Activated CD4-positive, alpha-beta T cell treated with anti-CD3 and anti-CD28 coated beads, Interleukin-2, Interleukin-6, amounts not matched to agents 100 ng/mL and 50 ng/mL, durations not matched to agents 16 hours and 8 hours (primary cell): Measurements from ENCODE around the gene CDKAL1.
"Not testable (repeated sequence)": the region's sequence is repeated elsewhere in the genome, so short reads cannot be mapped to it uniquely, and the experiment has no call there.

Experiments
- DNase-seq: peaks from one replicate; pipeline ENCODE4 v3.0.0-alpha.2; 2020

CDKAL1 gene

DNA sequence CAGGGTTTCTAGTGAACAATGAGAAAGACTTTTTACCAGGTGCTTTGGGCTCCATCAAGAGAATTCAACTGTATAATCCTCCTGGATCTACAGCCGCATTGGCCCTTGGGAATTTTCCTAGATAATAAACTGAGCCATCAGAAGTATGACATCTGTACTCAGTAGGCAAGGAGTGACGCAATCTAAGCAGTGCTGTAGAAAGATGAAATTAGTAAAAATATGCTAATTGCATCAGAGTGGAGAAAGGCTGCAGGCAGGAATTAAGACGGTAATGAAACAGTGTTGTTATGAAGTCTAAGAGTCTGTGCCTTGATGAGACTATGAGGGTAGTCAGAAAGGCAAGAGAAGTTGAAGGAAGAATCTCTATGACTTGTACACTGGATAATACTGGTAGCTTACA is 551.4 kb downstream of the CDKAL1 start:
- no peak for DNase-seq

GRCh38 chr6:21087188-21087587 is 552.9 kb downstream of the CDKAL1 start:
- no peak for DNase-seq

DNA sequence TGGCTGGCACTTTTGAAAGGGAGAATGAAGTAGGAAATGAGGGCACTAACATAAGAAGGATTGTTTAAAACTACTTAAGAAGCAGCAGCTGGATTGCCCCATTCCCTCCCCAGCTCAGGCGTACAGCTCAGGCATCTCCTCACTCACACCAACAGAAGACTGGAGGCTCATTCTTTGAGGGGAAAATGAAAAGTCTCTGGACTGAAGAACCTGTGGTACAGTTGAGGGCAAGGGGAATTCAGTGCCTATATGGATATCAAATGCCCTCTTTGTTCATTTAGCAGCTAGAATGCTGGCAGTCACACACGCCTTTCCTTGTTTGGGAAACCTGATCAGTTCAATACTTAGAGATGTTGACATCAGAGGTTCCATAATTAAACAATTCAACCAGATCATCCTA is 557.2 kb downstream of the CDKAL1 start:
- no peak for DNase-seq

GRCh38 chr6:21092231-21092772 is 558.0 kb downstream of the CDKAL1 start:
- not testable (repeated sequence) for DNase-seq

- DNase-seq, result no peak
These were observed 561.2 kb downstream of the CDKAL1 start for GRCh38 chr6:21095462-21095861.

GRCh38 chr6:21098134-21098533 is 563.9 kb downstream of the CDKAL1 start:
- DNase-seq, result no peak

- no peak for DNase-seq
These were observed 564.5 kb downstream of the CDKAL1 start for GRCh38 chr6:21098744-21099143.

DNA sequence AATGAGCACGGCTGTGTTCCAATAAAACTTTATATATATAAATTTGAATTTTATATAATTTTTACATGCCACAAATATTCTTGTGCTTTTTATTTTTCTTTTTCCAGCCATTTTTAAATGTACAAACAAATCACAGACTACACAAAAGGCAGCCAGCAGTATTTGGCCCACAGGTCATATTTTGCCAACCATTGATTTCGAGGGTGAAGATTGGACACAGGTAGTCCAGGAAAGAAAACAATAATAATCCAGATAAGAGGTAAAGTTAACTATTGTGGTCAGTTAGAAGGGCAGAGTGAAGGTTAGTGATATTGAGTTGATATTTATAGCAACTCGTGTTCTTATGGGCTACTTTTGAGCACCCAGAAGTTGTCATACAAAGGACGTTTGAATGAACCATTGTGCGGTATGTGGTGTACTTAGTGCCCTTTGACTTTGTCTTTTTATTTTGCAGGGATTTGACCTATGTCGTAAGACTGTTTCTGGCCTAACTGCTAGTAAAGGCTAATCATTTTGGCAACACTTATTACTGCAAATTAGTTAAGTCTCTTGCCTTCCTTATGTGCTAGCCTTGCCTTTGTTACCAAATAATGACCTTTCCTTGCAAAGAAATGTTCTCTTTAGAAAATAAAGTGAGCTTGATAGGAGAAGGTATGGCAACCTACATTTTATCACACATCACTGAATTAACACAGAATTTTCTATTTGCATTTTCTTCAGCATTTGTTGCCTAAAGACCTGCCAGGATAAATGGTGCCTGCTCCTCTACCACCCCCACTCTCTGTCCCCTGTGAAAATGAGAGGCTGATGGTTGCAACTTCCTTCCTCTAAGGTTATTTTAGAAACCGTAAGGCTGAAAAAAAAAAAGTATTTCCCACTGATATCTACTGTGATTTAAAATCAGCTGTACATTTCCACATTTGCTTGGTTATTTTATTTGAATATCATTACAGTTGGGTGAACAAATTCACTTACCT is 565.4 kb downstream of the CDKAL1 start:
- DNase-seq, result no peak

DNA sequence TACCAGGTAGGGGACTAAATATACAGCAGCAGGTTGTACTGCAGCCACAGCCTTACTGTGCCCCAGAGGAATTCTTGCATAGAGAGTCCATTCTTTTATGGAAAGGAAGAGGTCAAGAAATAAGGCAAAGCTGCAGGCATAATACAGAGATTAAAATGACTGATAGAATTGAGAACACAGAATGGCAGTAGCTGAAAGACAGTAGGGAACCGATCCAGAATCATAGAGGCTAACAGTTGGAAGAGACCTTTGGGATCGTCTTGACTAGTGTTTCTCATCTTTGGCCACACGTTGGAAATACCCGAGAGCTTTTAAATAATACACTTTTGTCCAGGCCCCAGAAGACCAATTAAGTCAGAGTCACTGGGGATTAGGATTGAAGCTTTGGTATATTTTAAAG is 566.7 kb downstream of the CDKAL1 start:
- DNase-seq, result no peak

DNA sequence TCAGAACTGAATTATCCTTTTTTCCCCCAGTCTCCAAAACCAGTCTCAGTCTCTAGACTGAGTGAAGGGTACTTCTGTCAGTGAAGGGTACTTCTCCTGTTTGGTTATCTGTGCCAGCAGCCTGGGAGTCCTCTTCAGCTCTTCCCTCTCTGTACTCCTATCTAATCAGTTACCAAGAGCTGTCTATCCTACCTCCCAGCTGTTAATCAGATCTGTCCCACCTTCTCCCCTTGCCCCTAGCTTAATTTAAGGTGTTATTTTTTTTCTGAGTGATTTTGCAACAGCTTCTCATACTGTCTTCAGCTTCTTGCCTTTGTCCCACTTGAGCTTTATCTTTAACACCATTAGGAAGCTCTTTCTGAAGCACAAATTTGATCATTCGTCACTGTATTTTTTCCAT is 567.4 kb downstream of the CDKAL1 start:
- no peak for DNase-seq

DNA sequence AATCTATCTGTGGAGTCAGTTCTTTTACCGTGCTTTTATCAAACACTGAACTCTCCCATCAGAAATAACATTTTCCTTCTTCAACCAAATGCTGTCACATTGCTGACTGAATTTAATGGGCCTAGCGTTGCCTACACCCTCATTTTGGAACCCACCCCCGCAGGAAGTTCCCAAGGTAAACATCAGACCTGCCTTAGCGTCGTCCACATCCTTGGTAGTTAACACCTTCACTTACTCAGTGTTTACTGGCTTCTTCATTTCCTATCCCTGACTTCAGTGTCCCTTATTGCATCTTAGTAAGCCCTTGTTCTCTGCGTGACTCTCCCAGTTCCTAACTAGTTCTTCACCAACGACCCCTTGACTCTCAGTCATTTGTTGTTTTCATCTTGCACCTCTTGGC is 567.9 kb downstream of the CDKAL1 start:
- DNase-seq, result no peak

- DNase-seq, result no peak
These were observed 568.4 kb downstream of the CDKAL1 start for GRCh38 chr6:21102624-21103023.

GRCh38 chr6:21103626-21104224 is 569.5 kb downstream of the CDKAL1 start:
- no peak for DNase-seq

DNA sequence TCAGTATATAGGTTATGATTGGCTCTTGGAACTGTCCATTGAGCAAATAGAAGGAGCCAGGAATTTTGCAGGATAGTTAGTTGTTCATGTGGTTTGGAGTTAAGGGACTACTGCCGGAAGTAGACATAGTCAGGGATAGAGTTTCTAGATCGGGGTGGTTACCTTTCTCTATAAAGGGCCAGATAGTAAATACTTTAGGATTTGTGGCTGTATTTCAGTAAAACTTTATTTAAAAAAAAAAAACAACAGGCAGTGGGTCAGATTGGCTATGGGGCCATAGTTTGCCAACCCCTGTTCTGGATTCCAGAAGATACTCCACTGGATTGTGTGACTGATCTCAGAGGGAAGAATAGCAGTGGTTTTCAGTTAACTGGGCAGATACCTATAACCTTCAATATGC is 570.0 kb downstream of the CDKAL1 start:
- no peak for DNase-seq

DNA sequence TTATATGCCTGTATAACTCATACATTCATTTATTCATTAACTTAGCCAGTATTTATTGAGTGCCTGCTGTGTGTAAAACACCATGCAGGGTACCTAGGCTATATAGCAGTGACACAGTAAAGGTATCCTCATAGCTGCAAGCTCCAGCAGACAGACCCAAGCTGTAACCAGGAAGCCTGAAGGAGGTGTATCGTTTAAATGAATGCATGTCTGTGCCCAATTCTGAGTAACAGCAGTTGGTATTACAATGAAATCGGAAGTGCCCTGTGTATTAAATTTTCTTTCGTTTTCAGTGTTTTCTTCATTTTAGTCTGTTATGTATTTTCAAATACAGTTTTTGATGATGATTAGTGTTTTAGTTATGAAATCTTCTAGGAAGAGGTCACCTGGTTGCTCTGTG is 573.5 kb downstream of the CDKAL1 start:
- DNase-seq, result peak; percentile 39

GRCh38 chr6:21109391-21110178 is 575.3 kb downstream of the CDKAL1 start:
- no peak for DNase-seq

GRCh38 chr6:21110684-21111083 is 576.4 kb downstream of the CDKAL1 start:
- no peak for DNase-seq

DNA sequence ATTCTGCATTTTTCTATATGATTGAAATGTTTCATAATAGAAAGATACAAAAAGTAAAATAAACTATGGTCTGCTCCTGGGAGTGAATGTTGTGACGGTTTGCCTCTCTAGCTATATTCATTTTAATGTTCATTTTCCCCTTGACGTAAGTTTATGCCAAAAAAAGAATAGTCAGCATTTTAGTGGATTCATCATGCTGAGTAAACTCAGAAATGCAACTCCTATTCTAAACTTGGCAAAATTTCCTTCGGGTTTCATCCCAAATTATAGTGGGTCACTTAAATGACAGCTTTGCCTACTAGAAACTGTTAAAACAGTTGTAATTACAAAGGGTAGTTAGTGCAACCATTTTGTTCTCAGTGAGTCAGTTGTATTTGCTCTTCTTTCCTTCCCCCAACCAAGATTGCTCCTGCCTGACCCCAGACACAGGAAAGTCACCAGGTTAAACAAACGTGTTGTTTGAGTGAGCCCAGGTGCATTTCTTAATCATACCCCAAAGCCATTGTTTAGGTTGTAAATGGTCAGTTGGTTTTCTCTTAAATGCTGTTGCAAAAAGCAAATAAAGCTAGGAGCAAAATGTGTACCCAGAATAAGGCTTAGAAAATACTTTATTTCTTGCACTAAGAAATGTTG is 577.0 kb downstream of the CDKAL1 start:
- DNase-seq, result no peak

GRCh38 chr6:21115111-21115510 is 580.9 kb downstream of the CDKAL1 start:
- no peak for DNase-seq

DNA sequence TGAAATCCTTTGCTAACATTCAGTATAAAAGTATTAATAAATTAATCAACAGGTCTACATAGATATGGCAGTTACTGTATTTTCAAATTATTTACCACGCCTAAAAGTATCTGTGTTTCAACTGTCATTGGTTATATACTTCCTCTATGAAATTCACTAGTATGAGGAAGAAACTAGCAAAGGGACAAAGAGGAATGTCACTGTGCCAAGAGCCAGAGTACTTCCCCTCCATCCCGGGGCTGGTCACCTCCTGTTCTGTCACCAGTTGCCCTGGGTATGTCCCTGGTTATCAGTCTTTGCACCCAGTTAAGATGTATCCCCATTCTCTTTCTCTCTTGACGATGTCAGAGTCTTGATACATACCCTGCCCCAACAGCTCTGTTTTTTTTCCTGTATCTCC is 582.5 kb downstream of the CDKAL1 start:
- no peak for DNase-seq

- no peak for DNase-seq
These were observed 584.0 kb downstream of the CDKAL1 start for GRCh38 chr6:21118216-21118780.

GRCh38 chr6:21121636-21122136 is 587.4 kb downstream of the CDKAL1 start:
- no peak for DNase-seq
